HEK293T (cell line): ENCODE data around the gene MRPL55.

Experiments used
- CTCF ChIA-PET: fragments of 350-600 bp; formaldehyde crosslinking; extraction: SDS; loops from one replicate; lab custom pipeline; 2021; ENCODE audit warnings: antibody characterized with exemption, inconsistent platforms; lab: Yijun Ruan, JAX
- POLR2A ChIA-PET: fragments of 350-600 bp; formaldehyde crosslinking; extraction: SDS; loops from one replicate; lab custom pipeline; 2020; ENCODE audit warnings: antibody characterized with exemption, inconsistent platforms; lab: Yijun Ruan, JAX
- DNase-seq: peaks from one replicate; pipeline ENCODE4 v3.0.0; 2012; ENCODE audit warnings: mixed read lengths; ENCODE audit errors: extremely low spot score
- ARNT ChIP-seq: fragments of 450-650 bp; IDR thresholded peaks from 2 replicates; pipeline ENCODE4 v1.6.1; 2017; ENCODE audit warnings: mild to moderate bottlenecking
- BHLHE40 ChIP-seq: fragments of 450-650 bp; IDR thresholded peaks from 2 replicates; pipeline ENCODE4 v1.6.1; 2016; ENCODE audit warnings: mild to moderate bottlenecking, moderate library complexity, borderline replicate concordance
- CTBP1 ChIP-seq: fragments of 450-650 bp; IDR thresholded peaks from 2 replicates; pipeline ENCODE4 v1.6.1; 2016; ENCODE audit warnings: borderline replicate concordance
- ELF4 ChIP-seq: fragments of 450-650 bp; IDR thresholded peaks from 2 replicates; pipeline ENCODE4 v1.6.1; 2017; ENCODE audit warnings: antibody characterized with exemption
- FOXA1 ChIP-seq: fragments of 450-650 bp; IDR thresholded peaks from 2 replicates; pipeline ENCODE4 v1.6.1; 2016; ENCODE audit warnings: mild to moderate bottlenecking
- FOXK2 ChIP-seq: fragments of 450-650 bp; IDR thresholded peaks from 2 replicates; pipeline ENCODE4 v1.6.1; 2016; ENCODE audit warnings: mild to moderate bottlenecking
- FOXM1 ChIP-seq: fragments of 450-650 bp; IDR thresholded peaks from 2 replicates; pipeline ENCODE4 v1.6.1; 2017; ENCODE audit warnings: mild to moderate bottlenecking, borderline replicate concordance
- HDGF ChIP-seq: fragments of 450-650 bp; IDR thresholded peaks from 2 replicates; pipeline ENCODE4 v1.6.1; 2017; ENCODE audit warnings: antibody characterized with exemption, borderline replicate concordance
- L3MBTL2 ChIP-seq: fragments of 450-650 bp; conservative IDR thresholded peaks from 2 replicates; pipeline ENCODE4 v1.6.1; 2016; ENCODE audit warnings: mild to moderate bottlenecking
- LEF1 ChIP-seq: fragments of 450-650 bp; IDR thresholded peaks from 2 replicates; pipeline ENCODE4 v1.6.1; 2017; ENCODE audit warnings: mild to moderate bottlenecking, borderline replicate concordance
- NFRKB ChIP-seq: fragments of 450-650 bp; IDR thresholded peaks from 2 replicates; pipeline ENCODE4 v1.6.1; 2016; ENCODE audit warnings: mild to moderate bottlenecking, moderate library complexity
- PKNOX1 ChIP-seq: fragments of 450-650 bp; IDR thresholded peaks from 2 replicates; pipeline ENCODE4 v1.6.1; 2016
- SP1 ChIP-seq: fragments of 450-650 bp; IDR thresholded peaks from 2 replicates; pipeline ENCODE4 v1.6.1; 2017
- SUZ12 ChIP-seq: fragments of 450-650 bp; IDR thresholded peaks from 2 replicates; pipeline ENCODE4 v1.6.1; 2016; ENCODE audit warnings: mild to moderate bottlenecking
- TARDBP ChIP-seq: fragments of 450-650 bp; IDR thresholded peaks from 2 replicates; pipeline ENCODE4 v1.6.1; 2016
- ZNF384 ChIP-seq: fragments of 450-650 bp; IDR thresholded peaks from 2 replicates; pipeline ENCODE4 v1.6.1; 2016

The MRPL55 gene

GRCh38 chr1:228134591-228134990 is 25.5 kb upstream of the MRPL55 start:
- TF ChIP-seq L3MBTL2 = no peak
- no peak for TF ChIP-seq SUZ12
- TF ChIP-seq ELF4 = no peak
- TF ChIP-seq FOXM1 = no peak
- no peak for TF ChIP-seq ARNT
- no peak for TF ChIP-seq LEF1
- no peak for TF ChIP-seq PKNOX1
- TF ChIP-seq ZNF384 = no peak
- TF ChIP-seq FOXA1 = no peak
- no peak for TF ChIP-seq HDGF
- no peak for TF ChIP-seq NFRKB
- TF ChIP-seq CTBP1 = no peak
- ChIA-PET POLR2A (interaction anchor here (1.3 kb wide), 1 partner anchor 24 kb away, joined by 3 read pairs; no protein-coding TSS in a partner anchor), CTCF (no interaction called here)
- DNase-seq = no peak

DNA sequence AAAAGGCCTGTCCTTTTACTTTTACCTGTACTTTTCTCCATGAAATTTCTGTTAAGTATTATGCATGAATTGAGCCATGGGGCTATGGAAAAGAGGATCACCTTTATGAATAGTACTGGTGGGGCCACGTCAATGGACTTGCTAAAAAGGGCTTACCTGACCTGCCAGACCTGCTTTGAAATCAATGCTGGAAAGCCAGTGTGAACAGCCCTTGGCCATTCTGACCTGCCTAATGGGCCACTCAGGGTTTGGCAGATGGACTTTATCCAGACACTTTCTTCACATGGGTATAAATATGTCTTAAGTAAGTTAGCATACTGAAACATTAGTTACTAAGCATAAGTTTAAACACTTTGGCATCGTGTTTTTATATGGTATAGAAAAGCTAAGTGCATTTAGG is 22.7 kb upstream of the MRPL55 start:
- POLR2A ChIA-PET = interaction anchor here (1.0 kb wide), 1 partner anchor 325 kb away, joined by 3 read pairs; a partner anchor contains a TSS
- TF ChIP-seq ARNT = no peak
- TF ChIP-seq NFRKB = no peak
- TF ChIP-seq TARDBP = no peak
- TF ChIP-seq L3MBTL2 = no peak
- no peak for TF ChIP-seq BHLHE40
- no peak for TF ChIP-seq FOXM1
- TF ChIP-seq PKNOX1 = no peak
- no peak for TF ChIP-seq CTBP1
- no peak for TF ChIP-seq LEF1
- TF ChIP-seq SUZ12 = no peak
- no peak for TF ChIP-seq ELF4
- no peak for TF ChIP-seq FOXK2
- TF ChIP-seq SP1 = no peak
- no peak for DNase-seq

DNA sequence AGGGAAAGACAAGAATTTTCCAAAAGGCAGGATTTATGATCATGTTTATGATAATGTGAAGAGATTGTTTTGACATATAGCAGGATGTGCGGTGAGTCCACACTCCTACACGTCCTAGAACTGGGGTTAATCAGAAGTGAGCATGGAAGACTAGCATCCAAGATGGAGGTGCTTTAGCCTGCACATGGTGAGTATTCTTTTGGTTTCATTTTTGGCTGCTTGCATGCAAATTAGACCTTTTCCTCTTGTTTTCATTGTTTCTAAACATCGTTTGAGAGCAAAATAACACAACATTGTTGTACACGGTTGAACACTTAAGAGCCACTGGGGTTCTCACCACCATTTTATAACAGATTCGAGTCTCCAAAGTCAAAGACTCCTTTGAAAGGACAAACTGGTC is 16.1 kb upstream of the MRPL55 start:
- POLR2A ChIA-PET = interaction anchor here (1.0 kb wide), 1 partner anchor 43 kb away, joined by 3 read pairs; the partner anchor contains the start of gene ARF1
- CTCF ChIA-PET = no interaction called here
- TF ChIP-seq FOXA1 = no peak
- TF ChIP-seq TARDBP = no peak
- TF ChIP-seq BHLHE40 = no peak
- TF ChIP-seq ELF4 = no peak
- TF ChIP-seq NFRKB = no peak
- TF ChIP-seq L3MBTL2 = no peak
- no peak for TF ChIP-seq HDGF

More for the DNA sequence above, 22.7 kb upstream of the MRPL55 start:
- CTCF ChIA-PET = interaction anchor here (1.7 kb wide), 1 partner anchor 22 kb away, joined by 7 read pairs; the partner anchor contains the start of gene MRPL55

GRCh38 chr1:228123505-228123904 is 14.4 kb upstream of the MRPL55 start:
- POLR2A ChIA-PET = interaction anchor here (0.6 kb wide), 1 partner anchor 10 kb away, joined by 3 read pairs; no protein-coding TSS in a partner anchor
- no peak for TF ChIP-seq LEF1
- TF ChIP-seq ARNT = no peak
- TF ChIP-seq TARDBP = no peak
- no peak for TF ChIP-seq L3MBTL2
- TF ChIP-seq FOXK2 = no peak
- TF ChIP-seq ELF4 = no peak
- no peak for TF ChIP-seq HDGF
- no peak for TF ChIP-seq PKNOX1
- CTCF ChIA-PET = no interaction called here
- no peak for DNase-seq

More for the DNA sequence above, 16.1 kb upstream of the MRPL55 start:
- DNase-seq = no peak

- ChIA-PET CTCF (interaction anchor here (1.8 kb wide), 1 partner anchor 8 kb away, joined by 6 read pairs; no protein-coding TSS in a partner anchor), POLR2A (no interaction called here)
- TF ChIP-seq FOXK2 (no peak), L3MBTL2 (no peak), LEF1 (no peak), CTBP1 (no peak), PKNOX1 (no peak)
- peak; percentile 2 for DNase-seq
These were observed 13.9 kb upstream of the MRPL55 start for GRCh38 chr1:228122921-228123441.

- DNase-seq = no peak
- ChIA-PET CTCF (no interaction called here), POLR2A (interaction anchor here (1.1 kb wide), 1 partner anchor 11 kb away, joined by 3 read pairs; the partner anchor contains the start of gene MRPL55)
- TF ChIP-seq HDGF (no peak), ZNF384 (no peak), FOXA1 (no peak), FOXK2 (no peak), BHLHE40 (no peak), CTBP1 (no peak), SP1 (no peak), ELF4 (no peak), PKNOX1 (no peak), ARNT (no peak)
These were observed 11.9 kb upstream of the MRPL55 start for GRCh38 chr1:228120857-228121489.
